ENCODE measurements around the gene SLC22A12. TPM values are rescaled to one million over a fixed set of nuclear protein-coding genes. Genes with fewer than 3 reads are reported as not detected.
A peak's percentile ranks its signal among the peaks of the same experiment; 100 is the strongest.

Gene SLC22A12
- total RNA-seq, 1 donor from 2014 or later = not detected

DNA sequence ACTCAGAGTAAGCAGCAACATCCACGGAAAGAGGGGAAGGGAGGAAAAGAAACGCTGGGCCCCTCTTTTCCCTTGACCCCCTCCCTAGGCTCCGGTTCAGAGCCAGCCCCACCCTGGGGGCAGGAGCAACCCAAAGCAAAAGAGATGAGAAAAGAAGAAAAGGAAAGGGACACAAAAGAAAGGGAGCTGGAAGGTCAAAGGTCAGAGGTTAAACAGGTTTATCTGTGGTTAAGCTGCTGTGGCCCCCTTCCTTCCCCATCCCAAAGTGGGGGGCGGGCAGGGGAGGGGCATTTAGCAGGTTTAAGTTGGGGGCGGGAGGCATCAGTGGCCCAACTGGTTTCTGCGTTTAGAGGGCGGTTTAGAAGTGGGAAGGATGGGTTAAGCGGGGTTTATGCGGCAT is 35.6 kb downstream of the SLC22A12 start:
- H3K4me3 Mint-ChIP-seq = no peak overlapping the region
- peaks cover 9% of the 10 kb centered on the region for H3K4me1 Mint-ChIP-seq
- DNase-seq (ENCODE audit: low read depth, low spot score) = no peak
- TF ChIP-seq, protein P1, sequence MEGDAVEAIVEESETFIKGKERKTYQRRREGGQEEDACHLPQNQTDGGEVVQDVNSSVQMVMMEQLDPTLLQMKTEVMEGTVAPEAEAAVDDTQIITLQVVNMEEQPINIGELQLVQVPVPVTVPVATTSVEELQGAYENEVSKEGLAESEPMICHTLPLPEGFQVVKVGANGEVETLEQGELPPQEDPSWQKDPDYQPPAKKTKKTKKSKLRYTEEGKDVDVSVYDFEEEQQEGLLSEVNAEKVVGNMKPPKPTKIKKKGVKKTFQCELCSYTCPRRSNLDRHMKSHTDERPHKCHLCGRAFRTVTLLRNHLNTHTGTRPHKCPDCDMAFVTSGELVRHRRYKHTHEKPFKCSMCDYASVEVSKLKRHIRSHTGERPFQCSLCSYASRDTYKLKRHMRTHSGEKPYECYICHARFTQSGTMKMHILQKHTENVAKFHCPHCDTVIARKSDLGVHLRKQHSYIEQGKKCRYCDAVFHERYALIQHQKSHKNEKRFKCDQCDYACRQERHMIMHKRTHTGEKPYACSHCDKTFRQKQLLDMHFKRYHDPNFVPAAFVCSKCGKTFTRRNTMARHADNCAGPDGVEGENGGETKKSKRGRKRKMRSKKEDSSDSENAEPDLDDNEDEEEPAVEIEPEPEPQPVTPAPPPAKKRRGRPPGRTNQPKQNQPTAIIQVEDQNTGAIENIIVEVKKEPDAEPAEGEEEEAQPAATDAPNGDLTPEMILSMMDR (conservative IDR thresholded peaks at IDR 0.05) = no peak
- no peaks in the 10 kb centered on the region for H3K9me3 Mint-ChIP-seq
- no peaks in the 10 kb centered on the region for H3K36me3 Mint-ChIP-seq (ENCODE audit: low read depth)
- H3K27me3 Mint-ChIP-seq (ENCODE audit: low read depth) = peaks cover 6% of the 10 kb centered on the region
- H3K27ac Mint-ChIP-seq (ENCODE audit: unreplicated experiment) = peak overlapping the region; percentile 78

DNA sequence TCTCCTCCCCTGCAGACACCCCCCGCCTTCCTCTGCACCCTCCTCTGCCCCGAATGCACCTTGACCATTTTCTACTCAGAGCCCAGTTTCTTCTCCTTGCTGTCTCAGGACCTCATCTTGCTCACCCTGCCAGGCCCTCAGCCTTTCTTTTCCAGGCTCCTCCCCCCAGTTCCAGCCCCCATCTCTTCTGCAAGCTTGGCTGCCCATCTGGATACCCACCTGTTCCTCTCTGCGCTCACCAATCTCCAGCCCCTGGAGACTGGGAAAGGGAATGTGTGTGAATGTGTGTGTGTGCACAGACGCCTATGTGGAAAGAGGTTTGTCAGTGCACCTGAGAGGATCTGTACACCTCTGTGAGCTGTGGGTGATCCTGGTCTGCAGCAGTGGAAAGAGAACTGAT is 36.4 kb downstream of the SLC22A12 start:
- no peaks in the 10 kb centered on the region for H3K36me3 Mint-ChIP-seq (ENCODE audit: low read depth)

DNA sequence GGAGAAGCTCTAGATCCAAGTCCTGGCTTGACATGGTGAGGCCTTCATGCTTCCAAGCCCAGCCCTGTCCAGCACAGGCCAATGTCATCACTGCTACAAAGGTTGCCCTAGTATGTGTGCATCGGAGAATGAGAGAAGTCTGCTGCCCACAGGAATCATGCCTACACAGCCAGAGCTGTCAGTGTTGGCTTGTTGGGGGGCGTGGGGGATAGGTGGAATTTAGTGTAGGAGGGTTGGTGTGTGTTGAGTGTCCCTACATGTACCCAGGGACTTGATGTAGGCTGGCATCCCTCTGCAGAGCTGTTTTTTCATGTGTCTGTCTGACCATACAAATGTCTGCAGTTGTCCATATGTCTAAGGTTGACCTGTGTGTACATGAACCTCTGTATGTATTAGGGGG is 37.6 kb downstream of the SLC22A12 start:
- no peak for DNase-seq (ENCODE audit: low read depth, low spot score)
- TF ChIP-seq, protein P1 (conservative IDR thresholded peaks at IDR 0.05) = no peak
- peaks cover 5% of the 10 kb centered on the region for H3K4me1 Mint-ChIP-seq
- H3K27ac Mint-ChIP-seq (ENCODE audit: unreplicated experiment) = no peak overlapping the region
- peaks cover 8% of the 10 kb centered on the region for H3K27me3 Mint-ChIP-seq (ENCODE audit: low read depth)
- H3K36me3 Mint-ChIP-seq (ENCODE audit: low read depth) = no peaks in the 10 kb centered on the region
- H3K9me3 Mint-ChIP-seq = no peaks in the 10 kb centered on the region
- no peak overlapping the region for H3K4me3 Mint-ChIP-seq

More for the DNA sequence above, 36.4 kb downstream of the SLC22A12 start:
- no peak overlapping the region for H3K27ac Mint-ChIP-seq (ENCODE audit: unreplicated experiment)
- H3K9me3 Mint-ChIP-seq = no peaks in the 10 kb centered on the region
- TF ChIP-seq, protein P1 (conservative IDR thresholded peaks at IDR 0.05) = no peak
- peaks cover 8% of the 10 kb centered on the region for H3K27me3 Mint-ChIP-seq (ENCODE audit: low read depth)
- DNase-seq (ENCODE audit: low read depth, low spot score) = no peak
- H3K4me1 Mint-ChIP-seq = peaks cover 5% of the 10 kb centered on the region
- no peak overlapping the region for H3K4me3 Mint-ChIP-seq

DNA sequence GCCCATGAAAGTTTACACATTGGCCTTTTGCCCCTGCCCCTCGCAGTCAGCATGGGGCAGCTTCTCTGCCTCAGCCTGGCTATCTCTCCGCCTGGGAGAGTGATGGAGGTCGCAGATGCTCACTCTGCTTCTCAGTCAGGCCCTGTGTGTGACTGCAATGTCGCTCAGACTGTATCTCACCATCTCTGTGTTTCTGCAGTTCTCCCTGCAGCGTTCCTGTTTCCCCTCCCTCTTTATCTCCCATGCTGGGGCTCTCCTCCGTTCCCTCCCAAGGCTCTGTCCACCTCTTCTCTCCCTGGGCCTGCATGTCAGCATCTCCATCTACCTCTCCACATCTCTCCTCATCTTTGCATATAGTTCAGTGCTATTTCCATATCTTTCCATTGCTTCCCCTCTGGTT is 38.1 kb downstream of the SLC22A12 start:
- H3K4me1 Mint-ChIP-seq = peaks cover 5% of the 10 kb centered on the region
- no peak for DNase-seq (ENCODE audit: low read depth, low spot score)
- H3K9me3 Mint-ChIP-seq = no peaks in the 10 kb centered on the region
- TF ChIP-seq, protein P1 (conservative IDR thresholded peaks at IDR 0.05) = no peak
- no peaks in the 10 kb centered on the region for H3K36me3 Mint-ChIP-seq (ENCODE audit: low read depth)
- H3K27ac Mint-ChIP-seq (ENCODE audit: unreplicated experiment) = no peak overlapping the region
- H3K27me3 Mint-ChIP-seq (ENCODE audit: low read depth) = peaks cover 8% of the 10 kb centered on the region
- H3K4me3 Mint-ChIP-seq = no peak overlapping the region

DNA sequence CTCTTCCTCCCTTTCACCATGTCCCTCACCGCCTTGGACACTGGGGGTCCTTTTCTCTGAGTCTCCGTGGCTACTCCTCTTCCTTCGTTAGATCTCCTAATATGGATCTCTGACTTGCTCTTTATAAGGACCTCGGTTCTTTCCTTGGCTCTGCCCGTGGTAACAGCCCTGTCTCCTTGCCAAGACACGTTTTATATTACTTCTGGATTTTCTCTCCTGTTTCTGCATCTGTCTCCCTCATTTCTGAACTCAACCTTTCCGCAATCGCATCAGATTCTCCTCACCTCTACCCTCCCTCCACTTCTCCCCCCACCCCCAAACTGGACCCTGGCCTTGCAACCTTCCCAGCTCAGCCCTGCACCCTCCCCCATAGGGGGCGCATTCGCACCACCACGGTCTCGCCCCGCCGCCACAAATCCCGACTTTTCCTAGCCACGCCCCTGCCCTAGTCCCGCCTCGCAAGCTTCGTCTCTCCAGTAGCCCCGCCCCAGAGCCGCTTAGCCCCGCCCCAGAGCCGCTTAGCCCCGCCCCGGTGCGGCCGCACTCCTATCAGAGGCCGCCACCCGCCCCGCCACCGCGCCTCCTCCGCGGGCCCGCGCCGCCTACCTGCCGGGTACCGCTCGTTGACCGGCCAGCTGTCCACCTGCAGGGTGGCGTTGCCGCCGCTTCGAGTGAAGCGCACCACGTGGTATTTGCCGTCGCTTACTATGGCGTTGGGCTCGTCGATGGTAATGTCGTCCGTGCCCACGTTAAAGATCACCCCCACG is 39.0 kb downstream of the SLC22A12 start:
- DNase-seq (ENCODE audit: low read depth, low spot score) = no peak
- no peak overlapping the region for H3K4me3 Mint-ChIP-seq
- H3K27me3 Mint-ChIP-seq (ENCODE audit: low read depth) = peaks cover 11% of the 10 kb centered on the region
- H3K4me1 Mint-ChIP-seq = peaks cover 8% of the 10 kb centered on the region
- H3K36me3 Mint-ChIP-seq (ENCODE audit: low read depth) = no peaks in the 10 kb centered on the region
- no peak overlapping the region for H3K27ac Mint-ChIP-seq (ENCODE audit: unreplicated experiment)
- no peaks in the 10 kb centered on the region for H3K9me3 Mint-ChIP-seq
- TF ChIP-seq, protein P1 (conservative IDR thresholded peaks at IDR 0.05) = no peak
